Measurements from ENCODE around the gene MTA1. TPM values are rescaled to one million over a fixed set of nuclear protein-coding genes. Genes with fewer than 3 reads are reported as not detected.

MTA1 gene
- total and polyA plus RNA-seq, 2 donors (not counting 1 experiment from before 2014, with no cell fraction given), result 137 to 147 TPM

GRCh38 chr14:105519946-105520698 lies 100.5 kb downstream of the MTA1 start:
- ChIA-PET CTCF (interaction anchor here (0.7 kb wide), 1 partner anchor 22 kb away, joined by 3 read pairs; no protein-coding TSS in a partner anchor), POLR2A (interaction anchor here (0.6 to 0.7 kb wide), 2 partner anchors 424 to 534 kb away, joined by 5 to 11 read pairs; partner anchors contain the start of gene CLBA1)
- H4K20me1 ChIP-seq (ENCODE audit: control insufficient read depth, insufficient read depth, low read length, poor library complexity, severe bottlenecking), result no peaks in the 10 kb centered on the region
- Mint-ChIP-seq H3K27me3 (peaks cover 31% of the 10 kb centered on the region), H3K27ac (no peak overlapping the region), H3K4me3 (no peak overlapping the region), H3K4me1 (peaks cover 2% of the 10 kb centered on the region), H3K9me3 (ENCODE audit: insufficient read depth) (no peaks in the 10 kb centered on the region)
- H3K79me2 ChIP-seq (ENCODE audit: control insufficient read depth, insufficient read depth, low read length), result no peaks in the 10 kb centered on the region
- ATAC-seq (ENCODE audit: low read depth) (no peak), DNase-seq (no peak)
- H3K9me3 ChIP-seq (ENCODE audit: control extremely low read depth in 1 of 3, control insufficient read depth in 2 of 3, insufficient read depth in 1 of 3, low read length in 2 of 3), result no peaks in the 10 kb centered on the region
- H2AFZ ChIP-seq (ENCODE audit: insufficient read depth, low read depth, low read length, poor library complexity, severe bottlenecking), result no peak overlapping the region
- TF ChIP-seq EZH2 (IDR thresholded peaks at IDR 0.05; ENCODE audit: borderline replicate concordance, insufficient read depth, low read depth, low read length, poor library complexity, severe bottlenecking), result no peak
- TF ChIP-seq CTCF (IDR thresholded peaks at IDR 0.05), result no peak
- H3K27me3 ChIP-seq (replicated peaks in 1 of 4; ENCODE audit: control extremely low read depth in 1 of 4, control insufficient read depth in 3 of 4, insufficient read depth in 4 of 4, low read length in 3 of 4), result peaks cover 0 to 12% (median 5%) of the 10 kb centered on the region in 4 experiments
- H3K36me3 ChIP-seq (replicated peaks in 1 of 2; ENCODE audit: control extremely low read depth in 1 of 2, control insufficient read depth in 1 of 2, extremely low read depth in 1 of 2, insufficient read depth in 2 of 2, low read length in 1 of 2), result no peaks in the 10 kb centered on the region
- 77% methylated on average over 10 of the region's 14 CpGs for WGBS (ENCODE audit: insufficient coverage)
- no peak overlapping the region for H3K4me2 ChIP-seq (replicated peaks; ENCODE audit: low read depth, low read length, poor library complexity, severe bottlenecking)
- no peak overlapping the region for H3K9ac ChIP-seq (ENCODE audit: low read length)
- no peaks in the 10 kb centered on the region for H3K4me1 ChIP-seq (ENCODE audit: control insufficient read depth in 2 of 2, insufficient read depth in 2 of 2, low read length in 2 of 2)
- H3K27ac ChIP-seq (ENCODE audit: low read length in 2 of 2), result no peak overlapping the region
- intact Hi-C loops (cut with micrococcal nuclease), result no loop called here
- H3K4me3 ChIP-seq (ENCODE audit: control extremely low read depth in 1 of 5, extremely low read depth in 1 of 5, insufficient read depth in 1 of 5, low read depth in 2 of 5, low read length in 4 of 5), result no peak overlapping the region

Other genes with a start within 250 kb of the MTA1 start
- 28.9 and 31.6 TPM in 2 replicates for gene NUDT14, start 238.5 kb upstream of the MTA1 start, total RNA-seq
- 17.4 and 20.6 TPM in 2 replicates for gene NUDT14, start 238.5 kb upstream of the MTA1 start, polyA plus RNA-seq
- 33.5 and 36.1 TPM in 2 replicates for gene BTBD6, start 171.3 kb upstream of the MTA1 start, total RNA-seq
- 33.4 and 38.8 TPM in 2 replicates for gene BTBD6, start 171.3 kb upstream of the MTA1 start, polyA plus RNA-seq
- gene BRF1, start 118.8 kb upstream of the MTA1 start, total RNA-seq, result 55.8 and 61.5 TPM in 2 replicates
- gene BRF1, start 118.8 kb upstream of the MTA1 start, polyA plus RNA-seq, result 24.5 and 36.0 TPM in 2 replicates
- 70.7 and 71.8 TPM in 2 replicates for gene PACS2, start 105.1 kb upstream of the MTA1 start, total RNA-seq
- 60.6 and 65.6 TPM in 2 replicates for gene PACS2, start 105.1 kb upstream of the MTA1 start, polyA plus RNA-seq
- 7.0 and 8.4 TPM in 2 replicates for gene TEX22, start 21.3 kb upstream of the MTA1 start, total RNA-seq
- 0.65 and 1.7 TPM in 2 replicates for gene TEX22, start 21.3 kb upstream of the MTA1 start, polyA plus RNA-seq
- 6.0 and 9.8 TPM in 2 replicates for gene CRIP2, start 55.0 kb downstream of the MTA1 start, total RNA-seq
- gene CRIP2, start 55.0 kb downstream of the MTA1 start, polyA plus RNA-seq, result 16.8 and 81.6 TPM in 2 replicates
- gene CRIP1, start 67.1 kb downstream of the MTA1 start, total RNA-seq, result 201 and 210 TPM in 2 replicates
- 293 and 563 TPM in 2 replicates for gene CRIP1, start 67.1 kb downstream of the MTA1 start, polyA plus RNA-seq
- 22.2 and 25.9 TPM in 2 replicates for gene TEDC1, start 71.4 kb downstream of the MTA1 start, total RNA-seq
- 19.7 and 25.2 TPM in 2 replicates for gene TEDC1, start 71.4 kb downstream of the MTA1 start, polyA plus RNA-seq
- 0.99 and 1.0 TPM in 2 replicates for gene TMEM121, start 106.8 kb downstream of the MTA1 start, total RNA-seq
- gene TMEM121, start 106.8 kb downstream of the MTA1 start, polyA plus RNA-seq, result 1.7 and 3.7 TPM in 2 replicates